Stimulated activated CD8-positive, alpha-beta memory T cell treated with anti-CD3 and anti-CD28 coated beads, Interleukin-12 subunit alpha, Interleukin-12 subunit beta, amount 100 ng/mL, for 24 hours (primary cell): ENCODE results near the gene OR10G3.
"Not testable (repeated sequence)": the region's sequence is repeated elsewhere in the genome, so short reads cannot be mapped to it uniquely, and the experiment has no call there.

Source experiments
- DNase-seq: peaks from one replicate; pipeline ENCODE4 v3.0.0-alpha.2; 2020; ENCODE audit errors: extremely low read depth

The OR10G3 gene, protein sequence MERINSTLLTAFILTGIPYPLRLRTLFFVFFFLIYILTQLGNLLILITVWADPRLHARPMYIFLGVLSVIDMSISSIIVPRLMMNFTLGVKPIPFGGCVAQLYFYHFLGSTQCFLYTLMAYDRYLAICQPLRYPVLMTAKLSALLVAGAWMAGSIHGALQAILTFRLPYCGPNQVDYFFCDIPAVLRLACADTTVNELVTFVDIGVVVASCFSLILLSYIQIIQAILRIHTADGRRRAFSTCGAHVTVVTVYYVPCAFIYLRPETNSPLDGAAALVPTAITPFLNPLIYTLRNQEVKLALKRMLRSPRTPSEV

DNA sequence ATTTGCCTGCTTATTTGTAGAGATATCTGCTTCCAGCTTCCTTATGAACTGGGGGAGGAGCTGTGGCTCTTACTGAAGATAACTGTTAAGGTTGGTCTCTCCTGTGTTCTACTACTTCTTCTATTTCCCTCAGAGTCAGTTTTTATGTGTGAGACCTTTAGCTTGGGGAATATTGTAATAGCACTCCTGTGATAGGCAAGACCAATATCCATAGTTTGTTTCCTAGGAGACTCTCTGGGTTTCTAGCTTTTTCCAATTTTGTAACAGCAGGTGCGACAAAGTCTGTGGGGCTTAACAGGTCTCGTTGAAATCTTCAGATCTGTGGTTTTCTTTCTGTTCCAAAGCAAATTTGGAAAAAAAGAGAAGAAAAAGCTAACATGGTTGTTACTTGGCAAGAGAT lies at the start of gene OR10G3:
Gene OR10G3, minus strand, starts transcription at position 101 of the 400 bp plus-strand sequence. CDS start 9,332 bp downstream, outside the sequence.
- no peak for DNase-seq

DNA sequence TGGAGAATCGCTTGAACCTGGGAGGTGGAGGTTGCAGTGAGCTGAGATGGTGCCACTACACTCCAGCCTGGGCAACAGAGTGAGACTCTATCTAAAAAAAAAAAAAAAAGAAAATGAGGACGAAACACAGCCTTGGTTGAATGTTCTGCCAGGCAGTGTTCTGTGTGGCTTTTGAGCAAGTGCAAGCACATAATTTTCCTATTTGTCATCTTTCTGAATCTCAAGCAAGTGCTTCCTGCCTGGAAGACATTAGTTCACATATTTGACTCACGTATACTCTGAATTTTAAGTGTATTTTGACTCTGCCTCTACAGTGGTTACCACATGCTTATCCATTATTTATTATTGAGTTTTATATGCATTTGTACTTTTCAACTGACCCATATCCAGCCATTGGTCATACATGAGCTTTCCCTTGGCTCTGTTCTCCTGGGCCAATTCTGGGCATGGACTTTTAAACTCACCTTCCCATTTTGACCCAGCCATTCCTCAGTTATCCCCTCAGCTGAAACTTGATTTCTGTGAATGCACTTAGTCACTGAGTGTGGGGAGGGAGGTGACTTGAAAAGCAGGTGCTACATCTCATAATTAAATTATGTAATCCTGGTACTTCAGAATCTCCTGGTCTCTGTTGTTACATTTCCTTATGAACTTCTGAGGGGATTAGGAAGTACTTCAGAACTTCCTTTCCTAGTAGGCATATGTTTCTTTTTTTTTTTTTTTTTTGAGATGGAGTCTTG lies 46.8 kb upstream of the OR10G3 start:
- DNase-seq = no peak

GRCh38 chr14:21617614-21618013 lies 37.7 kb upstream of the OR10G3 start:
- DNase-seq = no peak

DNA sequence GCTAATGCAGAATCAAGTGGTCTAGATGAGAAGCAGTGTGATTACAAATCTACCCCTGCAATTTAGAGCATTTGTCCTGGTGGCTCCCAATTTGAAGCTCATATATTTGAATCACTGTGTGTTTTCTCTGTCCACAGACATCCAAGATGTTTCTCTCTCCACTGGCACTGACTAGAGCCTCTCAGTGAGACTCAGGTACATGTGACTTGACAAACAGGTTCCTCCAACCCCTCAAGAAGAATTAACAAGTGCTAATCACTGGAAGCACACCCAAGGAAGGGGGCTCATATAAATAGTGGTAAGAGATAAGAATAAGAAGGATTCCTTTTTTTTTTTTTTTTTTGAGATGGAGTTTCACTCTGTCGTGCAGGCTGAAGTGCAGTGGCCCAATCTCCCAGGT lies 34.4 kb upstream of the OR10G3 start:
- DNase-seq = no peak

DNA sequence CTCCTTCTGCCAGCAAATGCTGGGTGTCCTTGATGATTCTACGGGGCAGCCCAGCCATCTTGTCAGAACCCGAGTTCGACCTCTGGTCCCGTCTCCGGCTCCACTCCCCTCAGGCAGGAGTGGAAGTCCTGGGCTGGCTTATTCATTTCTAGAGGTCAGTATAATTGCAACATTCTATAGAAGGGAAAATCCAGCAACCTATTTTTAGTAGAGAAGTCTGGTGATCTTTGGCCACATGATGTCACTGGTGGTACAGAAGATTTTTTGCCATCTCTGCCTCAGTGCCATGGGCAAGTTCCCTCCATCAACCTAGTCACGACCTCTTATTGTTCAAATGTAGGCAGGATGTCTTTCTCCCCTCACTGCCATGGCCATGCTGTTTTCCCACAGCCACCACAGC lies 32.4 kb upstream of the OR10G3 start:
- no peak for DNase-seq

GRCh38 chr14:21602181-21602580 lies 22.3 kb upstream of the OR10G3 start:
- not testable (repeated sequence) for DNase-seq

GRCh38 chr14:21589317-21589716 lies 9.4 kb upstream of the OR10G3 start:
- no peak for DNase-seq

DNA sequence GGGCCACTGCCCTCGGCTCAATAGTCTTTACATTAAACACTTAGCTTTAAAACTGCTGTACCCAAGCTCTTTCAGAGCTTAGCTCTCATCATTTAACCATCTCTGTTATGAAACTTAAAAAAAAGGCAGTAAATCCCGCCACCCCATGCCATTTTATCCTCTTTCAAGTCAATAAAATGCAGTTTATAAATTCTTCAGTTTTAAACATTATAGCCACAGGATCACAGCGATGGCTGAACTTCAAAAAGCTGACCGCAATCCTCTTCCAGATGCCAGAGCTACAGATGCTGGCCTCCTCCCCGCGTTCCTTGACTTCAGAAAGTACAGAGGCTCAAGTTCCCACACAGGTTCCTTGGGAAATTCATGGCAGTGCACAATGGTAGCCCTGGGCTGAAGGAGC lies 4.2 kb downstream of the OR10G3 start:
- DNase-seq = no peak

GRCh38 chr14:21572604-21573003 lies 7.3 kb downstream of the OR10G3 start:
- DNase-seq = no peak

DNA sequence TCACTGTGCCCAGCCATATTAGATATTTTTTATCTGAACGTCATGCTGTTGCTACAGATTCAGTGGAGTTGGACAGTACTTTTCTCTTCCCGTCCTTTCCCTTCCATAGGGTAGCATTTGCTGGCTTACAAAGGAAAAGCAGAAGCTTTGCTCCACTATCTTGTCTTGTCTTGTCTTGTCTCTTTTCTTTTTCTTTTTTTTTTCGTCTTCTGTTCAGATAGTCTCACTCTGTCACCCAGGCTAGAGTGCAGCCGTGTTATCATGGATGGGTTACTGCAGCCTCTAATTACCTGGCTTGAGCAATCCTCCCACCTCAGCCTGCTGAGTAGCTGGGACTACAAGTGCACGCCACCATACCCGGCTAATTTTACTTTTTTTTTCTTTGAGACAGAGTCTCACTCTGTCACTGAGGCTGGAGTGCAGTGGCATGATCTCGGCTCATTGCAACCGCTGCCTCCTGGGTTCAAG lies 21.1 kb downstream of the OR10G3 start:
- no peak for DNase-seq

GRCh38 chr14:21557084-21557901 lies 22.6 kb downstream of the OR10G3 start:
- peak; percentile 32 for DNase-seq

GRCh38 chr14:21556378-21557083 lies 23.3 kb downstream of the OR10G3 start:
- no peak for DNase-seq

DNA sequence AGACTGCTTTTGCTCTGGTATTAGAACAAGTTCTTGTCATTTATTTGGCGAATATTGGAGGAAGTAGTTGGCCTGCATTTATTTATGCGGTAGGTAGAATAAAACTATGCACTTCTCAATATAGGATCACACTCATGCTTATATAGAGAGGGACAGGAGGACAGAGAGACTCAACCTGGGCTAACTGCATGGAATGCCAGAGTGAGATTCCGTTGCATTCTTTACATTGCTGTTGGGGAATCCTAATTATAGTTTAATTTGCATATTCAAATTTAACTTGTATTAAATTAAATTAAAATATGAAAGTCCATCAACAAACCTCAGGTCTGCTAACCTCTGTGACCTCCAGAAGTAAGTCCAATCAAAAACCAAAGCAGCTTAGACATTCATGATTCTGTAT lies 26.6 kb downstream of the OR10G3 start:
- DNase-seq = no peak

- DNase-seq = not testable (repeated sequence)
Observed at GRCh38 chr14:21544588-21544987, 35.3 kb downstream of the OR10G3 start.

DNA sequence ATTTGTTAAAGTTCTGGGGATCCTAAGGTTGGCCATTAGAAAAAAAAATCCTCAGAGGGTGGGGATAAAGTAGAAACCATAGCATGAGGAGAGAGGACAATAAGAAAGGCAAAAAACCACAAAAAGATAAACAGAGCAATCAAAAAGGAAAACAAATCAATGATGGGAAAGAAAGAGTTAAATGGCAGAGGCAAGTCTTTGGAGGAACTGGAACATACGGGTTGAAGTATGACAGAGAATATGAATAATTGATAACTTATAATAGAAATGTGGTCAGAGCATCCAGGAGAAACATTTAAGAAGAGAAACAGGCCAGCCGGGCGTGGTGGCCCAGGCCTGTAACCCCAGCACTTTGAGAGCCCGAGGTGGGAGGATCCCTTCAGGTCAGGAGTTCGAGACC lies 35.9 kb downstream of the OR10G3 start:
- no peak for DNase-seq

GRCh38 chr14:21543521-21543960 lies 36.3 kb downstream of the OR10G3 start:
- DNase-seq = no peak

DNA sequence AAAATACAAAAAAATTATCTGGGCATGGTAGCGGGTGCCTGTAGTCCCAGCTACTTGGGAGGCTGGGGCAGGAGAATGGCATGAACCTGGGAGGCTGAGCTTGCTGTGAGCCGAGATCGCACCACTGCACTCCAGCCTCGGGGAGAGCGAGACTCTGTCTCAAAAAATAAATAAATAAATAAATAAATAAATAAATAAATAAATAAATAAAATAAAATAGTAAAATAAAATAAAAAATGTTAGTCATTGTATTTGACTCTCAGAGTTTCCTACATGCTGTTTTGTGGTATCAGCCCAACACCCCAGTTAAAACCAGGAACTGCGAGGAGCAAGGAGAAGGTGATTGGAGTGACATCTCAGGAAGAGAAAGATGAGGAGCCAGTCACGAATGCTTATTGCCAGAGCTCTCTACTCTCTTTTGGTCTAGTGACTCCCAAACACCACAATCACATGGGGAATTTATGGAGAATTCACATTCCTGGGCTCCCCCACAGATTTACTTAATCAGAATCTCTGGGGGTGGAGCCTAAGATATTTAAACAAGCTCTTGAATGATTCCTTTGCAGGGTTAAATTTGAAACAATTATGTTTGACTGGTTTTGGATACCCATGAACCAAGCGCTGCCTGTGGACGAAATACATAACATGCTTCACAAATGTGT lies 38.3 kb downstream of the OR10G3 start:
- DNase-seq = no peak

DNA sequence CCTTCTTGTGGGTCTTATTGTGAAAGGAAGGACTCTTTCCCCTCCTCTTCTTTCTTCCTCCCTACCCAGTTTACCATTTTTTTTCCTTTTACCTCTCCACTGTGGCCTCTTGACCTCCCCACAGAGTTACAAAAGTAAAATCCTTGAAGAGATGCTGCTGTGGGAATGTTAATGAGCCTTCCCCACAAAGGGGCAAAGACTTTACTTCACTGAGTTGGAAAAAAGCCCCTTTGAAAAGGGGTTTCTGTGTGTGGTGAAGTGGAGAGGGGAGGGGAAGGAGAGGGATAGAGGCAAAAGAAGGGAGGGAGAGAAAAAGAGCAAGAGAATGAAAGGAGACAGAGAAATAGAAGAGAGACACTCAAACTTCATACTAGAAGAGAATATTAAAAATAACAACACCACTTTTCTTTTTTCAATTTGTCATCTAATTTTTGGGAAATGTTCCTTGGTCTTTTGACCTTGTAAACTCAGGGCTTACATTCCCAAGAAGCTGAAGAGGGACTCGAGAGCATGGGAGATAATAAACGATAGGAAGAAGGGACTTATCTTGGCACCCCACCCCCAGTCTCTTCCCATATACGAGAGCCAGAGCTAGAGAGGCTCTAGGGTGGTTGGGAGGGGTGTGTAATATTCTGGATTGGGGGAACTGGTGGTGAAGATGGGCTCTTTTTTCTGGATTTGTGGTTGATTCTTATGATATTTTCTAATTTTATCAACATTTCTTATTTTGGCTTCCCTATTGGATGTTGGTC lies 40.5 kb downstream of the OR10G3 start:
- DNase-seq = no peak

DNA sequence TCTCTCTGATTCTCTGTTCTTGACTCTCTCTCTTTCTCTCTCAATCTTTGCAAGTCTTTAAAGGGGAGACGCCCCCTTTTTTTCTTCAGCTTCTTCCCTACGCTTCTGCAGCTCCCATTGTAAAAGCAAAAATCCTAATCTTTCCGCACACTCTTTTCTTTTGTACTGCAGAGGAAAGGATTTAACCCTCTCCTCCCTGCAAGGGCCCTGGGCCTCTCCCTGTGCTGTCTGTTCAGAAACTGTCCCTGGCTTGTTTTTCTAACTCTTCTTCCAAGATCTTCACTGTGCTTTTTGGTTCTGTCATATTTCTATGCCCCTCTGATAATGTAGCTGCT lies 42.8 kb downstream of the OR10G3 start:
- no peak for DNase-seq

- no peak for DNase-seq
Observed at GRCh38 chr14:21536418-21537089, 43.3 kb downstream of the OR10G3 start.
